NT2/D1 (cell line): ENCODE data around the gene ZFR.

ENCODE experiments used
- YY1 ChIP-seq: IDR thresholded peaks from 2 replicates; pipeline ENCODE4 v1.6.1; 2011; ENCODE audit not compliant: insufficient read length, insufficient read depth
- ZNF274 ChIP-seq: IDR thresholded peaks from 2 replicates; pipeline ENCODE4 v1.6.1; 2011; ENCODE audit warnings: mild to moderate bottlenecking, low read depth, low read length

GRCh38 chr5:32428426-32428825 is 16.1 kb downstream of the ZFR start:
- no peak for TF ChIP-seq YY1
- no peak for TF ChIP-seq ZNF274
